AG10803 (cell line): Measurements from ENCODE around the gene AUH.

Experiments
- DNase-seq: peaks from one replicate; pipeline ENCODE4 v3.0.0; 2010; ENCODE audit warnings: low read depth
- H3K4me3 ChIP-seq: 2 replicates; pipeline ENCODE4 v1.5.1; 2011; ENCODE audit warnings: mild to moderate bottlenecking, low read length, control low read depth
- TF ChIP-seq, protein P1 (sequence below): conservative IDR thresholded peaks from 2 replicates; pipeline ENCODE4 v1.5.1; 2011; ENCODE audit warnings: mild to moderate bottlenecking, low read length, control low read depth, inconsistent platforms

AUH gene

GRCh38 chr9:91179237-91180138 is 182.2 kb downstream of the AUH start:
- H3K4me3 ChIP-seq, result no peak overlapping the region
- peak; percentile 54 for DNase-seq
- TF ChIP-seq, protein P1, sequence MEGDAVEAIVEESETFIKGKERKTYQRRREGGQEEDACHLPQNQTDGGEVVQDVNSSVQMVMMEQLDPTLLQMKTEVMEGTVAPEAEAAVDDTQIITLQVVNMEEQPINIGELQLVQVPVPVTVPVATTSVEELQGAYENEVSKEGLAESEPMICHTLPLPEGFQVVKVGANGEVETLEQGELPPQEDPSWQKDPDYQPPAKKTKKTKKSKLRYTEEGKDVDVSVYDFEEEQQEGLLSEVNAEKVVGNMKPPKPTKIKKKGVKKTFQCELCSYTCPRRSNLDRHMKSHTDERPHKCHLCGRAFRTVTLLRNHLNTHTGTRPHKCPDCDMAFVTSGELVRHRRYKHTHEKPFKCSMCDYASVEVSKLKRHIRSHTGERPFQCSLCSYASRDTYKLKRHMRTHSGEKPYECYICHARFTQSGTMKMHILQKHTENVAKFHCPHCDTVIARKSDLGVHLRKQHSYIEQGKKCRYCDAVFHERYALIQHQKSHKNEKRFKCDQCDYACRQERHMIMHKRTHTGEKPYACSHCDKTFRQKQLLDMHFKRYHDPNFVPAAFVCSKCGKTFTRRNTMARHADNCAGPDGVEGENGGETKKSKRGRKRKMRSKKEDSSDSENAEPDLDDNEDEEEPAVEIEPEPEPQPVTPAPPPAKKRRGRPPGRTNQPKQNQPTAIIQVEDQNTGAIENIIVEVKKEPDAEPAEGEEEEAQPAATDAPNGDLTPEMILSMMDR, result no peak

DNA sequence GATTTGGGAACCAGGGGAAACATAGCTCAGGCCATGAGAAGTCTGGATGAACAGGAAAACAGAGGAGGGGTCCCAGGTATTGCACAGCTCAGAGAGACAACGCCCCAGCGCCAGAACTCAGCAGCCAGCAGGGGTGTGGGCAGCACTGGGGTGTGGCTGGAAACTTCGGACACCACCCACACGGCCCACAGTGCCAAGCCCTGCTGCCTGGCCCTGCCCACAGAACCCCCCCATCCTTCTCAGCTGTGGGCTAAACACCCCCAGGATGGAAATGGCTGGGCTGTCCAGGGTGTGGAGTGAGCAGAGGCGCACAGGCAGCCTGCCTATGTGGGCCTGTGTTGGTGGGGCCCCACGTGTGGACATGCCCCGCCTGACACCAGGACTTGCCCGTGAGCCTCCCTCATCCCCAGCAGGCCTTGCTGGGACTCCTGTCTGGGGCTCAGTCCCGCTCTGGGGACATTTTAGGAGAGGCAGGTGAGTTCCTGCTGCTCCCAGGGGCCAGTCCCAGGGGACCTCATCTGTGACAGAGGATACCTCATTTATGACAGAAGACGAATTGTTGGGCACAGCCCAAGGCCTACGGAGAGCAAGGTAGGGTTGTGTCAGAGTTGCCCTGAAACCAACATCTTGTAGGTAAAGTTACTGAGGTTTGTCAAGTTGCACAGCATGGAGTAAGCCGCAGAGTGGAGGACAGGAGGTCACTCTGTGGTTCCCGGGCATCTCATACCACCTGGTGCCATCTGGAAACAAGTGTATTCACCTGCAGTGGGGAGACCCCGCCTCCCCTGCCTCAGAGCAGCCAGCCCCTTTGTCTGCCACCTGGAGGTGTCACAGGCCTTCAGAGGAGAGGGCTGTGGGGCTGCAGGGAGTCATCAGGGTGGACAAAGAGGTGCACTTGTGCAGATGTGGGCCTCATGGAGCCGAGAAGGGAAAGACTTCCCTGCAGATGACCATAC is 183.2 kb downstream of the AUH start:
- H3K4me3 ChIP-seq, result no peak overlapping the region
- no peak for DNase-seq
- TF ChIP-seq, protein P1, result no peak

- H3K4me3 ChIP-seq, result no peak overlapping the region
- TF ChIP-seq, protein P1, result no peak
- peak; percentile 43 for DNase-seq
Measured at GRCh38 chr9:91177661-91178280, 183.9 kb downstream of the AUH start.

GRCh38 chr9:91177081-91177480 is 184.6 kb downstream of the AUH start:
- TF ChIP-seq, protein P1, result no peak
- no peak overlapping the region for H3K4me3 ChIP-seq
- DNase-seq, result no peak

- TF ChIP-seq, protein P1, result no peak
- no peak for DNase-seq
- H3K4me3 ChIP-seq, result no peak overlapping the region
Measured at GRCh38 chr9:91176426-91176825, 185.3 kb downstream of the AUH start.

DNA sequence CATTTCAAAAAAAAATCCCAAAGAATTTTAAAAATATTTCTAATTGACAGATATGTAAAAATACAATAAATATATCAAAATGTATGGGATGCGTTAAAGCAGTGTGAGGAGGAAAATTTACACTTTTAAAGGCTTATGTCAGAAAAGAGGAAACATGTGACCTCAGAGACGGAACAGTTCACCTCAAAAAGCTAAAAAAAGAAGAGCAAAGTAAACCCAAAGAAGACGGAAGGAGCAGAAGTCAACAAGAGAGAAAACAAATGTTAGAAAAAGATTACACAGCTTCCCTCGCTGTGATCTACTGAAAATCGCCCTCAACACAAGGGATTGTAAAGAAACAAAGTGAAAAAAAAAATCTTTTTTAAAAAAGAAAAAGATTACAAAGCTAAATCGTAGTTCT is 186.9 kb downstream of the AUH start:
- TF ChIP-seq, protein P1, result no peak
- DNase-seq, result no peak
- no peak overlapping the region for H3K4me3 ChIP-seq
